Forelimb muscle (tissue), 1 donor: ENCODE data around the gene GUSB. TPM values are rescaled to one million over a fixed set of nuclear protein-coding genes. Genes with fewer than 3 reads are reported as not detected.
A peak's percentile ranks its signal among the peaks of the same experiment; 100 is the strongest.
"Not testable (repeated sequence)": the region's sequence is repeated elsewhere in the genome, so short reads cannot be mapped to it uniquely, and the experiment has no call there.

ENCODE experiments used
- DNase-seq: peaks from one replicate; pipeline ENCODE4 v3.0.0-alpha.2; 2013; ENCODE audit warnings: low read depth
- polyA plus RNA-seq: library from polyadenylated mRNA; unstranded; fragments of 120-200 nt; gene quantifications from one replicate; pipeline ENCODE4 v1.2.1, GENCODE V29; 2013; ENCODE audit not compliant: insufficient read length

Gene GUSB
- 33.4 TPM for polyA plus RNA-seq

DNA sequence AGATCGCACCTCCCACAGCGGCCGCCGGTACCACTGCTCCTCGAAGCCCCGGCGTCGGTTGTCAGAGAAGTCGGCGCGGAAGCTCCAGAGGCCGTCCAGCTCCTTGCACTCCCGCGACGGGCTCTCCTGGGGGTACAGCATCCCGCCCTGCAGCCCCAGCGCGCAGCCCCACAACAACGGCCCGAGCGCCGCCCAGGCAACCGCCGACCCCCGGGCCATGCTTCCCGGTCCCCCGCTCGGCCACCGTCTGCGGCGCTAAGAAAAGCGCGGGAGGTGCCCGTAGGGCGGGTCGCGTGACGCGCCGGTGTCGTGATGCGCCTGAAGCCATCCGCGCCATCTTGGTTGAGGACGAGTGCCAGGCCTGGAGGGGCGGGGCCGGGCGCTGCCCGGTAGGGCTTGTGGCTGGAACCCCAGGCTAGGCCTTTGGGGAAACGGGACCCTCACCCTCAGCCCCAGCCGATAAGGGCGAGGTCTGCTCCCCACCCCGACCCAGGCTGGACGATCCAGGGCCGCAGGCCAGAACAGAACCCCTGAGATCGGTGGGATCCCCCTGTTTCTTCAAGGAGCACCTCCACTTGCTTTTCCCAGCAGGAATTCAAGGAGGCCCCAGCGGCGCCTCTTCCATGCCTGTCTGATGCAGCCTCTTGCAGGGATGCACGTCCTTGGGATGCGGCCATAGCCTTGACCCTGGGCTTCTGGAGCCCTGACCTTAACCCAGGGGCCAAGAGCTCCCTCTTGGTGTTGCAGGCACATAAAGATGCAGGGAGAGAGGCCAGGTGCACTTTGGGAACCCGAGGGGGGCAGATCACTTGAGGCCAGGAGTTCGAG is at the start of gene GUSB:
GUSB (minus strand) TSS at position 249 of the 828 bp plus-strand sequence; CDS start at position 219, 30 bp downstream.
- DNase-seq: peak; percentile 67

DNA sequence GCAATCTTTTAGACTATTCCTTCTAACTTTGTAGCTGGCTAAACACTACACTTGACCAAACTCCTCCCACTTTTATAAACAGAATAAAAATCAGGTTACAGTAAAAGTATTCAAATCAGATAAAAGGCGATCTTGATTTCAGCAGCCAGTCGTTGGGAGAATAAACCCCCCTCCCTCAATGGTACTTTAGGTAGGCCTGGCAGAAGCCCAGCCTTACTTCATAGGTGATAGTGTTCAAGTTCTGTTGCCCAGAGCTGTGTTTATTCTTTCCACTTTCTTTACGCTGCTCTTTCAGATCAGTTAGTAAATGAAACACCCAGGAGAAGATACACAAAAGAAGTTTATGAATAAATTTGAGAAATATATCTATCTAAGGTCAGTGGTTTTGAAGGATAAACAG is 46.3 kb upstream of the GUSB start:
- not testable (repeated sequence) for DNase-seq

DNA sequence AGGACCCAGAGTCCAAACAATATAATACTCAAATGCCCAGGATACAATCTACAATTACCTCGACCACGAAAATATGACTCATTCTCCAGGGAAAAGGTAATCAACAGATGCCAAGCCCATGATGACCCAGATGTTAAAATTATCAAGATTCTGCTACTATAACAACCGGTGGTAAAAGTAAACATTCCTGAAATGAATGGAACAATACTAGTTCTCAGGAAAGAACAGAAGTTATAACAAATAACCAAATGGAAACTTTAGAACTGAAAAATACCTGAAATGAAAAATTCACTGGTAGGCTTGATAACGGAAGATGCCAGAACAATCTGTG is 34.1 kb upstream of the GUSB start:
- no peak for DNase-seq

DNA sequence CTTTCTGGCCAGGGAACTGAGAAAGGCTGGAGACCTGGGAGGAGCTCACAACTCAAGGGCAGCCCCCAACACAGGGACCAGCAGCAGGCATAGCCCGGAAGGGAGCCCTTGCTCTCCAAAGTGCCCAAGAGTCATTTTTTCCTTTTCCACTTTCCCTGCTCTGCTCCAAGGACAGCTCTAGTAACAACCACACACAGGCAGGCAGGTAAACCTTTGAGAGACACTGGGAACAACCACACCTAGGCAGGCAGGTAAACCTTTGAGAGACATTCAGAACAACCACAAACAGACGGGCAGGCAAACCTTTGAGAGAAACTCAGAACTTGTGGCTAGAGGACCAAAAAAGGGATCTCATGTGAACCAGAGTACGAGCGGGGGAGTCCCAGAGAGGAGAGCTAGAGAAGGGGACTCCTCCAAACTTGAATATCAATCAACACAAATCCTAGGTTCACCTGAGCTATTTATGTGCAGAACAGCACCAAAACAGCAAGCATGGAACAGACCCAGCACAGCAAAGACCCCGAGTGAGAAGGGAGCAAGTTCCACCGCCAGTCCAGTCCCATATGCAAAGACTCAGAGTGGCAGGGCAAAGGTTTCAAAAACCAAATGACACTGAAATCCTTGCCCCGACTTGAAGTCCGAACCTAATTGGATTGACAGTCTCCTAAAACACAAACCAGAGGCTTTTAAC is 33.6 kb upstream of the GUSB start:
- DNase-seq: no peak

DNA sequence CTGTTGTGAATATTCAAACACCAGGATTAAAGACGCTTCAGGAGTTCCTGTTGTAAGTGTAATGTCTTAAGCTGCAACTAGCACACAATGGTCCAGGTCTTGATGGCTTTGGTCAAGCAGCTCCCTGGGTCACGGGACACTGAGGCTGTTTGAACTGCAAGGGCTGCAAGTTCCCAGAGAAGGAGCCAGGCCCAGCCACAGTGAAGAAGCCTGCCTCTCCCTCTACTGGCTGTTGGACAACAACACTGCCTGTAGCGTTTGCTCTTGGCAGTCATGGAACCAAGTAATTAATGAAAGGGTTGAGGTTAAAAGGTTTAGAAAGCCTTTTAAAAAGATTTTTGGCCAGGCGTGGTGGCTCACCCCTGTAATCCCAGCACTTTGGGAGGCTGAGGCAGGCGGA is 31.9 kb upstream of the GUSB start:
- DNase-seq: no peak

DNA sequence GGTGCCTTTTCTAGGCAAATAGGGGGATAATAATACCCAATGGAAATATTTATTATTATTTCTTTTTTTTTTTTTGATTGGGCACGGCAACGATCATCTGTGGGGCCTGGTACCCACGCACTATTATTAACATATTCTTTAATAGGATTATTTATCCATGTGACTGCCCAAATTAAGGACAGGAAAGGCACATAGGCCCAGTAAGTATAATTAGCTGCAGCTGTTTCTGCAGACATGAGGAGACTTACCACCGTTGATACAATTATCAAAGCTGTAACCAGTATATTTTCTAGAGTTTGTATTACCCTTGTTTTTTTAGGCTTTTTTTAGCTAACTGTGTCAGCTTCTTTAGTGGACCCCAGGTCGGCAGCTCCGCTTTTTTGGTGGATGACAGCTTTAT is 25.2 kb upstream of the GUSB start:
- DNase-seq: no peak

DNA sequence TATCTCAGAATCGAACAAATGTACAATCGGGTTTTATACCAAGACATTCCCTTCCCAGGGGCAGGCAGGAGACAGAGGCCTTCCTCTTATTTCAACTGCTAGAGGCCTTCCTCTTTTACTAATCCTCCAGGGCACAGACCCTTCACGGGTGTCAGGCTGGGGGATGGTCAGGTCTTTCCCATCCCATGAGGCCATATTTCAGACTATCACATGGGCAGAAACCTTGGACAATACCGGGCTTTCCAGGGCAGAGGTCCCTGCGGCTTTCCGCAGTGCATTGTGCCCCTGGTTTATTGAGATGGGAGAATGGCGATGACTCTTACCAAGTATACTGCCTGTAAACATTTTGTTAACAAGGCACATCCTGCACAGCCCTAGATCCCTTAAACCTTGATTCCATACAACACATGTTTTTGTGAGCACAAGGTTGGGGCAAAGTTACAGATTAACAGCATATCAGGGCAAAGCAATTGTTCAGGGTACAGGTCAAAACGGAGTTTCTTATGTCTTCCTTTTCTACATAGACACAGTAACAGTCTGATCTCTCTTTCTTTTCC is 23.2 kb upstream of the GUSB start:
- DNase-seq: not testable (repeated sequence)

DNA sequence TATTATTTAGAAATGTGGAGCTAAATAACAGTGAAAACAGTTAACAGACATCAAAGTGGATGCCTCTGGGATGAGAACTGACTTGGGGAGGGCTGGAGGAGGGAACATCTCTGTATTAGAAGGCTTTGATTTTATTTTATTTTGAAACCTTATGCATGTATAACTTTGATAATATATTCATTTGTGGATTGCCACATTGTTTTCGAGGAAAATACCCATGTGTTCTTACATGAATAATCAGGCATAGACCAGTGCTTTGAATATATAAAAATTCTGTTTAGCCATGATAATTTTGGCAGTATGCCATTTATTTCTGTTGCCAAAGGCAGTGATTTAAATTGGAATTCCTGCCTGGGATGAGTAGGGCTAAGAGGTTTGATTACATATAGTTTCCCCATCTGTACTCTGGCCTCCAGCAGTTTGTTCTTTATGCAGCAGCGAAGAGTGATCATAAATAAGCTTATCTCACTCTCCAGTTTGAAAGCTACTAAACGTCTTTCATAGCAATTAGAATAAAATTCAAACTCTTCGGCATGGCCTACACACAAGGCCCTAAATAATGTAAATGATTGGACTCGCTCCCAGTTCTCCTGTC is 18.9 kb upstream of the GUSB start:
- DNase-seq: not testable (repeated sequence)

DNA sequence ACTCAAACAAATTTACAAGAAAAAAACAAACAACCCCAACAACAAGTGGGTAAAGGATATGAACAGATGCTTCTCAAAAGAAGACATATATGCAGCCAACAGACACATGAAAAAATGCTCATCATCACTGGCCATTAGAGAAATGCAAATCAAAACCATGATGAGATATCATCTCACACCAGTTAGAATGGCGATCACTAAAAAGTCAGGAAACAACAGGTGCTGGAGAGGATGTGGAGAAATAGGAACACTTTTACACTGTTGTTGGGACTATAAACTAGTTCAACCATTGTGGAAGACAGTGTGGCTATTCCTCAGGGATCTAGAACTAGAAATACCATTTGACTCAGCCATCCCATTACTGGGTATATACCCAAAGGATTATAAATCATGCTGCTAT is 13.0 kb upstream of the GUSB start:
- DNase-seq: not testable (repeated sequence)

DNA sequence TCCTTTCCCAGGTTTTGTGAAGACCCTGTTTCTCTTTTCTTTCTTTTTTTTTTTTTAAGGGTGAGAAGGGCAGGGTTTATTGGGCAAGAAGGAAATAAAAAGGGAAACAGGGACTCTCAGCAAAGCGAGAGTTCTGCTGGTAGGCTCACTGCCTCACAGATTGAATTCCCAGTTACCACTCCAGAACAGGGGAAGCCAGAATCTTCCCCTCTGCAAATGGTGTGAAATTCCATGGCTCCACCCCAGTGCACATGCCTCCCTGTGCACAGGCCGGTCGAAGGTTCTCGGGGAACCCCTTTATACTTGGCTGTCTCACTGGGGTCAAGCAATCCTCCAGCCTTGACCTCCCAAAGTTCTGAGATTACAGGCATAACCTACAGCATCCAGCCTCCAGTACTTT is 10.5 kb upstream of the GUSB start:
- DNase-seq: no peak

DNA sequence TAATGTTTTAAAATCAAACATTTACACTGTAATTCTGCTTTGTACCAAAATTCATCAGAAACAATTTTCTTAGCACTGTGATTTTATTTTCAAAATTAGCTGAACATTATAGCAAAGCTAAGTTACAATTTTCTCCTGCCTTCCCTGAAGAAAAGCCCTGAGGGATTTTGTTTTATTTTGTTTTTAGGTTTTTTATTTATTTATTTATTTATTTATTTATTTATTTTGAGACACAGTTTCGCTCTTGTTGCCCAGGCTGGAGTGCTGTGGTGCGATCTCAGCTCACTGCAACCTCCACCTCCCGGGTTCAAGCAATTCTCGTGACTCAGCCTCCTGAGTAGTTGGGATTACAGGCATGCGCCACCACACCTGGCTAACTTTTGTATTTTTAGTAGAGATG is 9.8 kb upstream of the GUSB start:
- not testable (repeated sequence) for DNase-seq

DNA sequence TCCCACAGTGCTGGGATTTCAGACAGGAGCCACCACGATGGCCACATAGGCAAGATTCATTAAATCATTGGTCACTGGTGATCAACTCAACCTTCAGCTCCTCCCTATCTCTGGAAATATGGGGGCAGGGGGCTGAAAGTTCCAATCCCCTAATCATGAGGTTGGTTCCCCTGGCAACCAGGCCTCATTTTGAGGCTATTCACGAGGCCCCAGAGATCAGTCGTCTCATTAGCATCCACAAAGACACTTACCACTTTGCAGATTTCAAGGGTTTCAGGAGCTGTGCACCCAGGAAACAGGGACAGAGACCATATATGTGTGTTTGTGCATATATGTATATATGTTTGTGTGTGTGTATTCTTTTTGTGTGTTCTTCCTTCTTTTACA is 7.7 kb upstream of the GUSB start:
- no peak for DNase-seq

DNA sequence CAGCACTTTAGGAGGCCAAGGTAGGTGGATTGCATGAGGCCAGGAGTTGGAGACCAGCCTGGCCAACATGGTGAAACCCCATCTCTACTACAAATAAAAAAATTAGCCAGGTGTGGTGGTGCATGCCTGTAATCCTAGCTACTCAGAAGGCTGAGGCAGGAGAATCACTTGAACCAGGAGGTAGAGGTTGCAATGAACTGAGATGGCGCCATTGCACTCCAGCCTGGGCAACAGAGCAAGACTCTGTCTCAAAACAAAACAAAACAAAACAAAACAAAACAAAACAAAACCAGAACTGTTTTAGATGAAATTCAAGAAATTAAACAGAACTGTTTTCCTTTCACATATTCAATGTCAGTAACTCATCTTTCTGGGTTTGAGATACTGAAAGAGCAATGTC is 6.5 kb upstream of the GUSB start:
- DNase-seq: not testable (repeated sequence)

DNA sequence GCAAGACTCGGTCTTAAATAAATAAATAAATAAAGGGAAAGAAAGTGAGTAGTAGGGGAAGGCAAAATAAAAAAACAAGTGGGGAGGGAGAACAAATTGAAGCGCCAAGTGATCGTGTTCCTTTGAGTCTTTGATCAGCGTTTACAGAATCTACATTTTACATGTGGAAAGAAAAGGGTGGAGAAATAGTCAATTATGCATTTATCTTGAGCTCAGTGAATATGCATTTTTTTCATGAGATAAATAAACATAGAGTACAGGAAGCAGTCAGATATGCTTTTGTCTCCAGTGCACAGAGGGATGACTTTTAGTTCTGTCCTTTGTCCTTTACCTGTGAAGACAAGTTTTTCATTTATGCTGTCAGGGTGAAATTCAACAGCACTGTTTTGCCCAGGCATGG is 6.1 kb upstream of the GUSB start:
- DNase-seq: no peak

DNA sequence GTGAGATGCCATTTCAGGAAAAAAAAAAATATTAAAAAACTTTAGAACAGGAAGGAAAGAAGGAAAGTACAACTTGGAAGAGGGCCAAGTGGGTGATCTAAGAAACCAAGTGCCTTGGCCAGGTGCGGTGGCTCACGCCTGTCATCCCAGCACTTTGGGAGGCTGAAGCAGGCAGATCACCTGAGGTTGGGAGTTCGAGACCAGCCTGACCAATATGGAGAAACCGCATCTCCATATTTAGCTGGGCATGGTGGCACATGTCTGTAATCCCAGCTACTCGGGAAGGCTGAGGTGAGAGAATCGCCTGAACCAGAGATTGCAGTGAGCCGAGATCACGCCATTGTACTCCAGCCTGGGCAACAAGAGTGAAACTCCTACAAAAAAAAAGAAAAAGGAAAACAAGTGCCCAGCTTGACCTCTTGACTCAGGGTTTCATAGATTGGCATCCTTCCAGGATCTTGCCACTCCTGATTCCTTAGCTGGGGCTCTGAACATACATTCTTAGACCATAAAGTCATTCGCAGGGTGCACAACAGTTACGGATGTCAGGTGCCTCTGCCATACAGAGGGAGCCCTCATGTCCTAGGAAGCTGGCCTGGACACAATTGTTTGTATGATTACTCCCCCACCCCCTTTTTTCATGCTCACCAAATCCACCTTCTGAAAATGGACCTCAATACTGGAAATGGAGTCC is 2.1 kb upstream of the GUSB start:
- no peak for DNase-seq

DNA sequence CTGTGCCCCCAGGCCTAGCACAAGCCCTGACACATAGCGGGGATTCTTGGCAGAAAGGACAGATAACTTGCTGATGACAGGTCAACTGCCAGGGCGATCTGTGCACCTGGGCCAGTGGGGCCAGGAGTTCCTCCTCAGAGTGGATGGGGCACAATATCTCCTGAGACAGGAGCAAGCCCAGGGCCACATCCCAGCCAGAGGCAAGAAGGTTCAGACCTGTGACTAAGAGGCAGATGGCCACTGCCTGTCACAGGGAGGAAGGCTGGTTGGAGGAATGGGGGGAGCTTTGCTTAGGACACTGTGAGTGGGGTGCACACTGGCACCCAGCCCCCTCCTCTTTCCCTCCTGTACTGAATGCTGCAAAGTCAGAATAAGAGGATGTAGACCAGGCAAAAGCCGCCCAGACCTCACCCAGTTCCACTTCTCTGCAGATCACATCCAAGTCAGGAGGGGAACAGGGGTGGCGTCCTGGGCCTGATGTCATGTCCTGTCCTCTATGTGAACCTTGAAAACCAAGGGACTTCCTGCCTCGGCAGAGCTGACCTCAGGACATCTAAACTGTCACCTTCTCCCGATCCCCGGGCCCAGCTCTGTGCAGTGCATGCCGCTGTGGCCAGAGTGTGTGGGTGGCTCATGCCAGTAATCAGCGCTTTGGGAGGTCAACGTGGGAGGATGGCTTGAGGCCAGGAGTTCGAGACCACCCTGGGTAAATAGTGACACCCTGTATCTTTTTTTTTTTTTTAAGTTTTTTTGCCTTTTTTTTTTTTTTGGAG is 1.3 kb downstream of the GUSB start:
- DNase-seq: peak; percentile 22

DNA sequence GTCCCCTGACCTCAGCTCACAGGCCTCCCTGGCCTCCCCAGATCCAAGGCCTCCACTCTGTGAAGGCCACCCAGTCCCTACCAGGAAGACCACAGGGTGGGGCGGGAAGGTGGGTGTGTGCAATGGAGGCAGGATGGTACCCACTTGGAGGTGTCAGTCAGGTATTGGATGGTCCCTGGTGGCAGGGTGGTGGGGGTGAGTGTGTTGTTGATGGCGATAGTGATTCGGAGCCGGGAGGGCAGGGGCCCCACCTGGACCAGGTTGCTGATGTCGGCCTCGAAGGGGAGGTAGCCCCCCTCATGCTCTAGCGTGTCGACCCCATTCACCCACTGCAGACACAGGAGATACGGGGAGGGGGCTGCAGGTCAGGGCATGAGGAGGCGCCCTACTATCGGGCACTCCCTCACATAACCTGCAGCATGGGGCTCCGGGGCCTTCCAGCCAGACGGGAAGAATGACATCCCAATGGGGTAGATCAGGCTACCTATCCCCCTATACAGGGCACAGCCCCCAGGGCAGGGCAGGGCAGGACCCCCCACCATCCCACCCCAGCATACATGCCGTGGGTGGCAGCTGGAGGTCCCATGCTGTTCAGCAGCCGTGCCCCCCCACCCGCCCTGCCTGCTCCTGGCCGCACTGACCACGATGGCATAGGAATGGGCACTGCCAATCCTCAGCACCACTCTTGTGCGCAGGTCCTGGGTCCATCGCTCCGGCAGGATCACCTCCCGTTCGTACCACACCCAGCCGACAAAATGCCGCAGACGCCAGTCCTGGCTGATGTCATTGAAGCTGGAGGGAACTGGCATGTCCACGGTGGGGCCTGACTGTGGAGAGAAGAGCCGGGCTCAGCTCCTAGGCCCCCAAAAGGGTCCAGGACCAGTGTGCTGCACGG is 2.2 kb downstream of the GUSB start:
- no peak for DNase-seq

DNA sequence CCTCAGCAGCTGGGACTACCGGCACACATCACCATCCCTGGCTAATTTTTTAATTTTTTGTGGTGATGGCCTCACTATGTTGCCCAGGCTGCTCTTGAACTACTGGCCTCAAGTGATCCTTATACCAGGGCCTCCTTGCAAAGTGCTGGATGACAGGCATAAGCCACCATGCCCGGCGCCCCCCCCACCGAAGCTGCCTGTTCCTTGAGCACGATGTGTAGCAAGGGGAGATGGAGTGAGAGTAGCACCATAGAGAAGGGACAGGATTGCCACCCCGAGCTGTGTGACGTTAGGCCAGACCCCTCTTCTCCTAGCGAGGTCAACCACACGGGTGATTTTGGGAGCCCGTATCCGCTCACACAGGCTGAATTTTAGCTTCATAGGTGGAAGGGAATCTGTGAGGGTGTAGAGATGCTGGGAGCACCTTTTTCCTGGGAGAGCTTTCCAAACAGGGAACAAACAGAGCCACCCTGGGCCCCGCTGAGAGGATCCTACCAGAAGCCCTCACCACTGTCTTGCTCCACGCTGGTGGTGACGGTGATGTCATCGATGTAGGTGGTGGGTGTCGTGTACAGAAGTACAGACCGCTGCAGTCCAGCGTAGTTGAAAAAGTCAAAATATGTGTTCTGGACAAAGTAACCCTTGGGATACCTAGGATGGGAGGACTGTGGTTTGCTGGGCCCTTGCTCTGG is 3.0 kb downstream of the GUSB start:
- no peak for DNase-seq

DNA sequence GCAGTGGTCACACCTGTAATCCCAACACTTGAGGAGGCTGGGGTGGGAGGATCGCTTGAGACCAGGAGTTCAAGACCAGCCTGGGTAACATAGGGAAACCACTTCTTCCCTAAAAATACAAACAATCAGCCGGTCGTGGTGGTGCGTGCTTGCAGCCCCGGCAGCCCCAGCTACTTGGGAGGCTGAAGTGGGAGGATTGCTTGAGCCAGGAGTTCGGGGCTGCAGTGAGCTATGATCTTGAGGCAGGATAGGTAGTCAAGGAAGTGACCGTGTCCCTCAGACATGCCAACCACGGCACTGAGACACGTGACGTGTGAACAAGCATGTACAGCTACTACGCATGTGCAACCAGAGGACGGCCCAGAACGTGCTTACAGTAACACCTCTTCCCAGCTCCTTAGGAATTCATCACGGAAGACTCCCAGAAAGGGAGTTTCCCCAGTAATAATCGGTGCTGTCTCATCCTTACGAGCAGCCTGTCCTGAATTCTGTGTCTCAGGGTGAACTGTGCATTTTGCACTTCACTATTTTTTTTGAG is 5.3 kb downstream of the GUSB start:
- DNase-seq: no peak
